ENCODE results near the gene L3MBTL1.

DNA sequence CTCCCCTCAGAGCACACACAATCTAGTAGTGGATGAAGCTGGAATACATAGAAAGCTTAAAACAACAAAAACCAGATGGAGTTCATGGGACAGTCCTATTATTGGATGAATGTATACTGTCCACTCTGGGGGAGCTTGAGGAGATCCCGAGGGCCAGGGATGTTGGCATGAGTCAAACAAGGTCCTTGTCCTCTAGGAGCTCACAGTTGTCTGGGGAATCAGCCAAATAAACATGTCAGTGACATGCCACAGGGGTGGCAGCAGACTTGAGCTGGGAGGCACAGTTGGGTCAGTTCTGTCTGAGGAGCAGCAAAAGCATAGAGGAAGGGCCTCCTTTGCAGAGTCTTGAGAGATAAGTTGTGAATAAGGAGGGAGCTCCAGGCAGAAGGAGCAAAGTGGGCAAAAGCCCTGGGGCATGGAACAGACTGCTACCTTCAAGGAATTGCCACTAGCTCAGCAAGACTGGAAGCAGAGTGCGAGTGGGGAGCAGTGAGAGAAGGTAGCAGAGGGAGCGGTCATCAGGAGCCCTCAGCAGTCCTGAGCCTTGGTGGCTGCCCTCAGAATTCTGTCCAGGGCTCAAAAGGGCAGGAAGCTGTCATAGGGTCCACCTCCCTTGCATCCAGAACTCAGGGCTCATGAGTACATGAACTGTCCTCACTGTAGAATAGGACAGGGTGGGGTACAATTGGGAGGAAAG lies 22.1 kb downstream of the L3MBTL1 start:
- TF ChIP-seq, protein P1, sequence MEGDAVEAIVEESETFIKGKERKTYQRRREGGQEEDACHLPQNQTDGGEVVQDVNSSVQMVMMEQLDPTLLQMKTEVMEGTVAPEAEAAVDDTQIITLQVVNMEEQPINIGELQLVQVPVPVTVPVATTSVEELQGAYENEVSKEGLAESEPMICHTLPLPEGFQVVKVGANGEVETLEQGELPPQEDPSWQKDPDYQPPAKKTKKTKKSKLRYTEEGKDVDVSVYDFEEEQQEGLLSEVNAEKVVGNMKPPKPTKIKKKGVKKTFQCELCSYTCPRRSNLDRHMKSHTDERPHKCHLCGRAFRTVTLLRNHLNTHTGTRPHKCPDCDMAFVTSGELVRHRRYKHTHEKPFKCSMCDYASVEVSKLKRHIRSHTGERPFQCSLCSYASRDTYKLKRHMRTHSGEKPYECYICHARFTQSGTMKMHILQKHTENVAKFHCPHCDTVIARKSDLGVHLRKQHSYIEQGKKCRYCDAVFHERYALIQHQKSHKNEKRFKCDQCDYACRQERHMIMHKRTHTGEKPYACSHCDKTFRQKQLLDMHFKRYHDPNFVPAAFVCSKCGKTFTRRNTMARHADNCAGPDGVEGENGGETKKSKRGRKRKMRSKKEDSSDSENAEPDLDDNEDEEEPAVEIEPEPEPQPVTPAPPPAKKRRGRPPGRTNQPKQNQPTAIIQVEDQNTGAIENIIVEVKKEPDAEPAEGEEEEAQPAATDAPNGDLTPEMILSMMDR (optimal IDR thresholded peaks at IDR 0.05 in 1 of 3, IDR thresholded peaks at IDR 0.05 in 1 of 3, conservative IDR thresholded peaks at IDR 0.05 in 1 of 3; ENCODE audit: extremely low read depth in 1 of 3, insufficient read depth in 2 of 3, low read length in 3 of 3), result no peak
- no peak for TF ChIP-seq EZH2 (IDR thresholded peaks at IDR 0.05; ENCODE audit: low read length)

All from keratinocyte (primary cell).